Nephron (organoid): ENCODE measurements around the gene MLXIPL.

Experiments used
- H3K27ac Mint-ChIP-seq, 3 experiments: 2 replicates each; pipeline ENCODE4 v1.8.0; 2020; ENCODE audit warnings: mixed read lengths in 3 of 3, mild to moderate bottlenecking in 2 of 3, moderate library complexity in 1 of 3
- H3K27me3 Mint-ChIP-seq: 2 replicates; pipeline ENCODE4 v1.8.0; 2021; ENCODE audit warnings: low read depth, mild to moderate bottlenecking, moderate library complexity, mixed read lengths
- H3K36me3 Mint-ChIP-seq: 2 replicates; pipeline ENCODE4 v1.8.0; 2020; ENCODE audit warnings: low read depth, mixed read lengths
- H3K4me1 Mint-ChIP-seq: 2 replicates; pipeline ENCODE4 v1.8.0; 2020; ENCODE audit warnings: mixed read lengths
- H3K4me3 Mint-ChIP-seq, 3 experiments: 2 replicates each; pipeline ENCODE4 v1.8.0; 2020; ENCODE audit warnings: mild to moderate bottlenecking in 3 of 3, mixed read lengths in 3 of 3, moderate library complexity in 2 of 3
- H3K9me3 Mint-ChIP-seq: 2 replicates; pipeline ENCODE4 v1.8.0; 2020; ENCODE audit warnings: mixed read lengths
- CTCF ChIP-seq, 3 experiments: fragments of 200-600 bp; sonication (generic); IDR thresholded peaks; one replicate each; pipeline ENCODE4 v1.5.0; 2021; ENCODE audit warnings: antibody characterized with exemption in 3 of 3; ENCODE audit not compliant: unreplicated experiment in 3 of 3

Gene MLXIPL

GRCh38 chr7:73635428-73636200, 11.3 kb upstream of the MLXIPL start:
- H3K27me3 Mint-ChIP-seq, result peaks cover 33% of the 10 kb centered on the region
- no peak overlapping the region for H3K4me3 Mint-ChIP-seq
- no peaks in the 10 kb centered on the region for H3K4me1 Mint-ChIP-seq
- no peak for TF ChIP-seq CTCF (IDR thresholded peaks at IDR 0.05; ENCODE audit: unreplicated experiment in 3 of 3)
- peaks cover 4% of the 10 kb centered on the region for H3K9me3 Mint-ChIP-seq
- no peak overlapping the region for H3K27ac Mint-ChIP-seq
- no peaks in the 10 kb centered on the region for H3K36me3 Mint-ChIP-seq

GRCh38 chr7:73633844-73634243, 9.5 kb upstream of the MLXIPL start:
- Mint-ChIP-seq H3K36me3 (no peaks in the 10 kb centered on the region), H3K27me3 (peaks cover 37% of the 10 kb centered on the region)

GRCh38 chr7:73633323-73633722, 9.0 kb upstream of the MLXIPL start:
- H3K9me3 Mint-ChIP-seq, result no peaks in the 10 kb centered on the region
- no peak for TF ChIP-seq CTCF (IDR thresholded peaks at IDR 0.05; ENCODE audit: unreplicated experiment in 3 of 3)
- no peaks in the 10 kb centered on the region for H3K36me3 Mint-ChIP-seq
- no peak overlapping the region for H3K27ac Mint-ChIP-seq
- H3K4me3 Mint-ChIP-seq, result no peak overlapping the region
- H3K27me3 Mint-ChIP-seq, result peaks cover 38% of the 10 kb centered on the region
- H3K4me1 Mint-ChIP-seq, result no peaks in the 10 kb centered on the region

More at GRCh38 chr7:73633844-73634243, 9.5 kb upstream of the MLXIPL start:
- Mint-ChIP-seq H3K27ac (no peak overlapping the region), H3K4me3 (no peak overlapping the region), H3K4me1 (no peaks in the 10 kb centered on the region), H3K9me3 (peaks cover 2% of the 10 kb centered on the region)
- TF ChIP-seq CTCF (IDR thresholded peaks at IDR 0.05; ENCODE audit: unreplicated experiment in 3 of 3), result no peak

DNA sequence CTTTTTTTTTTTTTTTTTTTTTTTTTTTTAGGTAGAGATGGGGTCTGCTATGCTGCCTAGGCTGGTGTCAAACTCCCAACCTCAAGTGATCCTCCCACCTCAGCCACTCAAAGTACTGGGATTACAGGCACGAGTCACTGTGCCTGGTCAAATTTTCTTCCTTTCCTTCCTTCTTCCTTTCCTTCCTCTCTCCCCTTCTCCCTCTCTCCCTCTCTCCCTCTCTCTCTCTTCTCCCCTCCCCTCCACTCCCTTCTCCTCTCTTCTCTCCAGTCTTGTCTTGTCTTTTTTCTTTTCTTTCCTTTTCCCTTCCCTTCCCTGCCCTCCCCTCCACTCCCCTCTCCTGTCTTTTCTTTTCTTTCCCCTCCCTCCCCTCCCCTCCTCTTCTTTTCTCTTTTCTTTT, 7.2 kb upstream of the MLXIPL start:
- Mint-ChIP-seq H3K9me3 (no peaks in the 10 kb centered on the region), H3K4me1 (no peaks in the 10 kb centered on the region)

DNA sequence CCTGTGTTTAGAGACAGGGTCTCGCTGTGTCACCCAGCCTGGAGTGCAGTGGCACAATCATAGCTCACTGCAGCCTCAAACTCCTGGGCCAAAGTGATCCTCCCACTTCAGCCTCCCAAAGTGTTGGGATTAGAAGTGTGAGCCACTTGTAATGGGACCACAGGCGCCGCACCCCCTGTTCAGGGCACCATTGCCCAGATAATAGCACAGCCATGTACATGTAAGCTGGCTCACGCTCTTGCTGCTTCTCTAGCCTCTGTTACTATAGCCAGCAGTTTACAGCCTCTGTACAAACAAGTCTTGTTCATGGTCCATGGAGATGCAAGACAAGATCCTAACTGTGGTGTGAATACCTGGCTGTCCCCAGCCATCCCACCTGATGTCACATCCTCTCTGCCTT, 4.2 kb upstream of the MLXIPL start:
- no peak overlapping the region for H3K4me3 Mint-ChIP-seq
- H3K27ac Mint-ChIP-seq, result no peak overlapping the region
- H3K9me3 Mint-ChIP-seq, result no peaks in the 10 kb centered on the region
- no peaks in the 10 kb centered on the region for H3K4me1 Mint-ChIP-seq
- H3K27me3 Mint-ChIP-seq, result peaks cover 82% of the 10 kb centered on the region
- no peak for TF ChIP-seq CTCF (IDR thresholded peaks at IDR 0.05; ENCODE audit: unreplicated experiment in 3 of 3)
- H3K36me3 Mint-ChIP-seq, result no peaks in the 10 kb centered on the region

More for the DNA sequence above, 7.2 kb upstream of the MLXIPL start:
- Mint-ChIP-seq H3K36me3 (no peaks in the 10 kb centered on the region), H3K27ac (no peak overlapping the region), H3K4me3 (no peak overlapping the region), H3K27me3 (peaks cover 56% of the 10 kb centered on the region)
- TF ChIP-seq CTCF (IDR thresholded peaks at IDR 0.05; ENCODE audit: unreplicated experiment in 3 of 3), result no peak

DNA sequence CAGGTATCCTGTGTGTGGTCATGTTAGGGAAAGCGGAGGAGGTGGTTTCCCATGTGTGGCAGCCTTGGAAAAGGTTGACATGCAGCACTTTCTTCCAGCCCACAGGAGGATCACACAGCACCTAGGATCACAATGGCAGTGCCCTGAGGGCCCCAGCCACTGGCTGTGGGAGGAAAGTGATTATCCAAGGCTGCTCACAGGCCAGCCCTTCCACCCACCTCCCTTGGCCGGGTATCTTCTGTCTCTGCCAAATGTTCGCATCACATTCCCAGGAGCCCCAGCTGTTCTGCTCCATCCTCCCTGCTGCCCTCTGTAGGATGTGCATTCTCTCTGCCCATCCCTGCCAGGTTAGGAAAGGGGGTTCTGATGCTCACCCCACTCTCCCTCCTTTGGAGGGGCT, 2.5 kb upstream of the MLXIPL start:
- no peaks in the 10 kb centered on the region for H3K4me1 Mint-ChIP-seq
- no peak overlapping the region for H3K4me3 Mint-ChIP-seq
- H3K27me3 Mint-ChIP-seq, result peaks cover 87% of the 10 kb centered on the region
- no peak overlapping the region for H3K27ac Mint-ChIP-seq
- TF ChIP-seq CTCF (IDR thresholded peaks at IDR 0.05; ENCODE audit: unreplicated experiment in 3 of 3), result no peak
- no peaks in the 10 kb centered on the region for H3K9me3 Mint-ChIP-seq
- H3K36me3 Mint-ChIP-seq, result no peaks in the 10 kb centered on the region
